DMS 273 (cell line): ENCODE measurements around the gene CCNJ.

Experiments used
- DNase-seq: peaks from one replicate; lab custom pipeline; 2025; ENCODE audit not compliant: unreplicated experiment; lab: John Stamatoyannopoulos, UW

The CCNJ gene

DNA sequence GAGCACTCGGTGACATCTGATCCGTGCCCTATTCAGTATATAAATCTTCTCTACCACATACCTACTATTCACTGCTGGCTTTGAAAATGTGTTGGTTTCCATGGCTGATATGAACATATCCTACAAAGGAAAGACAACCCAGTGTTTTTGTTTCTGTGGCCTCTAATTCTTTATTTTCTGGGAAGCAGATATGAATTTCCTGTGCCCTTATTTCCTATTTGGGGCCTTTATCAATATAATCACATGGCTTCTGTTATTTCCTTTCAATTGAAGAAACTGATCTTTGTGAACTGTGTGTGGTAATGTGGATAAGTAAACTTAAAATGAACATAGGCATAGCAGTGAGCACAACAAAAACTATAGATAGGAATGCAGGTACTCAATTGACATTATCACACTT lies 10.6 kb downstream of the CCNJ start:
- DNase-seq = no peak

DNA sequence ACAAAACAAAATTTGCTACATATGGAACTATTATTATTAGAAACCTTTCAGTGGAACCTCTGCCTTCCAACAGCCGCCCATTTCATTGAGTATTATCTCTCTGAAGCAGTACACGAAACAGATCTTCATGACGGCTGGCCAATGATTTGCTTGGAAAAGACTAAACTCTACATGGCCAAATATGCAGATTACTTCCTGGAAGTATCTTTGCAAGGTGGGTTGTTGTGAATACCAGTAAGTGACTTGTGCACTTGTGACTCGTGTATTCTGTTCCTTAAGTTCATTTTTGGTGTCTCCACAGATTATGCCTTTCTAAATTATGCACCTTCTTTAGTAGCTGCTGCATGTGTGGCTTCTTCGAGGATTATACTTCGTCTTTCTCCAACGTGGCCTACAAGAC lies 13.4 kb downstream of the CCNJ start:
- no peak for DNase-seq

DNA sequence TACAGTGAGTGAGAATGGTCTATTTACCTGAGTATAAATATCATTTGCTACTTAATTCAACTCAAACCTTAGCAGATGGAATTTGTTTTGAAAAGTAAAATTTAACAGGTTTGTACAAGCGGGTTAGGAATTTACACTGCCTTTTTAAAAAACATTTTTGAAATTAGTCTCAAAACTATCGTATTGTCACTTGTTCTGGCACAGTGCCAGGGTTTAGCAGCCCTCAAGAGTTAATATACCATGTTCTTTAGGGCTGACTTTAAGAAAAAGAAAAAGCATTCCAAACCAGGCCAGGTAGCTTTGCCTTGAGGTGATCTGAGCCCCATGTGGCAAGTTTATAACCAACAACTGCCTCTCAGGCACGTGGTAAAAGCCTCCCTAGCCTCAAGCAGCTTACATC lies 17.8 kb downstream of the CCNJ start:
- DNase-seq = no peak

GRCh38 chr10:96072674-96073073 lies 29.3 kb downstream of the CCNJ start:
- DNase-seq = no peak

DNA sequence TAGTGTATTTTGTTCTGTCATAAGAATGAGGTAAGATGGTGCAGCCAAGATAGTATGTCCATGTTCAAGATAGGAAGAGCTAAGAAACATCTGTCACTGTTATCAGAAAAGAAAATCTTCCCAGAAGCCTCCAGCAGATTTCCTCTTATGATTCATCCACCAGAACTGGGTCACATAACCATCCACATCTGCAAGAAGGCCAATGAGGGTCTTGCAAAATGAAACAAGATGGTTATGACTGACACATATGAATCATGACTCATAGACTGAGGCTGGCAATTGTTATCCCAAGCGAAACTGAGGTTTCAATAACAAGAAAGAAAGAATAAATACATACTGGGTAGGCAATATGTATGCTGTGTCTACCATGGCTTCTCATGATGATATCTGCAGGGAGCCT lies 30.3 kb downstream of the CCNJ start:
- no peak for DNase-seq

GRCh38 chr10:96074776-96075175 lies 31.4 kb downstream of the CCNJ start:
- DNase-seq = no peak

GRCh38 chr10:96075977-96076376 lies 32.6 kb downstream of the CCNJ start:
- peak; percentile 0 for DNase-seq

DNA sequence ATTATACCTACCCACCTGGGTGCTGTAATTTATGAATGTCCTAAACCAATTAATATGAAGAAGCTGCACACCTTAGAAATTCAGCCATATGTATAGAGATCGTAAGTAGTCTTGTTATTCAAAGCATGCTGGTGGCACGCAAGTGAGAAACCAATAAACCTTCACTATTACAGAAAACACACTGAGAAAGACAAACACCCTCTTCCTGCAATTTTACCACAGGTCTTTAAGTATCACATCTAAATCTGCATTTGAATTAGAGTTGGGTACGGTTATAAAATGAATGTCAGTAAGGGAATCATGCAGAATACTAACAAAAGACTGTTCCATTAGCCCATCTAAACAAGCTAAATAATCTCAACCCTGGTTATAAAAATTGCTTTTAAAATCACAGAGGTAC lies 33.8 kb downstream of the CCNJ start:
- no peak for DNase-seq

GRCh38 chr10:96082153-96082552 lies 38.8 kb downstream of the CCNJ start:
- DNase-seq = no peak

GRCh38 chr10:96082748-96083147 lies 39.4 kb downstream of the CCNJ start:
- no peak for DNase-seq

DNA sequence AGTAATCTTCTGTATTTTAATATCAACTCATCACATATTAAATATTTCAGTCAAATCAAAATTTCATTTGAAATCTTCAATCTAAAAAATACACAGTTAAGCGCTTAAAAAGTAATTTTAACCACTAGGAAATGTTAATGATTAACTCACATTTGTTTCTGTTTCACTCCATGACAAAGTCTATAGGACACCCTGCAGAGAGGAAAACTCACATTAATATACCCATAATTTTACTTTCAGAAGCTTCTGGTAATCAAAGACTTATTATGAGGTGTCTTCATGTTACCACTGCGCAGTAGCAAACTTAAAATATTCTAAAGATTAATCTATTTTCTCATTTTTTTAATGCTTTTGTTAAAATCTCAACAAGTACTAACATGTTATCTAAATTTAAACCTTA lies 45.7 kb downstream of the CCNJ start:
- no peak for DNase-seq

- peak; percentile 97 for DNase-seq
Measured at GRCh38 chr10:96089670-96090462, 46.5 kb downstream of the CCNJ start.

DNA sequence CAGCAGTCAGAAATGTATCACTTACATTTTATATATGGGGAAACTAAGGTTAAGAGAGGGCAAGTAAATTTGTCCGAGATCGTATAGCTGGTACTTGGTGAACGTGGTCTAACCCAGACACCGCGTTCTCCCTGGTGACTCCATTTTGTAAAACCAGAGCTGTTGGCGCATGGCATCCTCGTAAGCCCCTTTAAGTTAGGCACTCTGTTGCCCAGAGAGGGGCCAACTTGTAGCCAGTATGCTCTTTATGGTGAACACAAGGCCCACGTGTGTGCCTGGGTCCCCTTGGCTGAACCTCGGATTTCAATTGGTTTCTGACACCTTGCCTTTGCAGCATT lies 47.0 kb downstream of the CCNJ start:
- DNase-seq = no peak

- no peak for DNase-seq
Measured at GRCh38 chr10:96092999-96093767, 49.8 kb downstream of the CCNJ start.

DNA sequence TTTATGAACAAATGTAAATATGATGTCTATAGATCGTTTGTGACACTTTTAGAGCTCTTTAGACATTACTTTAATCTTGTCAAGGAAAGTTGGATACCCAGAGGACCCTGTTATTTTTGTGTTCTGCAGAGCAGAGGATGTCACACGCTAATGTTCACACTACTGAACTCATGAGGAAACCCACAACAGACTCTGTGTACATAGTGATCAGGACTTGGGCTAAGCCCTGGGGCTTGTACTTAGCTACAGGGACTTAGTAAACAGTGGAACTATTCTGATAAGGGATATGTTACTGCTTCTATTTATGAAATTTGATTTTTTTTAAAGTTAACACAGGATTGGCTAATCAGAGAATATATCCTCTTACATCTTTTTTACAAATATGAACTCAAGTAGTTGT lies 50.6 kb downstream of the CCNJ start:
- no peak for DNase-seq

- DNase-seq = no peak
Measured at GRCh38 chr10:96096958-96097357, 53.6 kb downstream of the CCNJ start.

DNA sequence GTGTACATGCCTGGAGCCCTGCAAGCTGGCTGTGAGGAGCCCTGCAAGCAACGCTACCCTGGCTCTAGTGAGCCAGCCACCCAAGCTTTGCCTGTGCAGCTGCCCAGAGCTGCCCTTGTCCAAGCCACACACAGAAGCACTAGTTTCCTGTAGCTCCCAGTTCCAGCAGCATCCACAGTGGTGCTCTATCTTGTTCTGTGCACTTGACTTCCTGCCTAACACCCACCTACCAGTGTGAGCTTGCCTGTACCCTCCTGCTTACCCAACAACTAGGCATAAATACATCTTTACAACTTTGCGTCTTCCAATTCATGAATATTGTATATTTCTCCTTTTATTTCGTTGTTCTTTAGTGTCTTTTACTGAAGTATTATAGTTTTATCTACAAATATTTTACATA lies 54.5 kb downstream of the CCNJ start:
- DNase-seq = no peak

- no peak for DNase-seq
Measured at GRCh38 chr10:96107623-96108038, 64.2 kb downstream of the CCNJ start.
